ENCODE results near the gene SPTSSA. TPM values are rescaled to one million over a fixed set of nuclear protein-coding genes. Genes with fewer than 3 reads are reported as not detected.
"Not testable (repeated sequence)": the region's sequence is repeated elsewhere in the genome, so short reads cannot be mapped to it uniquely, and the experiment has no call there.

SPTSSA gene, protein sequence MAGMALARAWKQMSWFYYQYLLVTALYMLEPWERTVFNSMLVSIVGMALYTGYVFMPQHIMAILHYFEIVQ
- total RNA-seq: 10 to 100 TPM; 12.3 to 18.9 (median 15.7) TPM
- polyA plus RNA-seq: 19.9 TPM
- long read RNA-seq, donor 1, partial matches to known transcripts: 0 of 3 reads
- long read RNA-seq, donor 1, other reads (novel, unspliced or antisense): 2 of 3 reads
- long read RNA-seq, donor 2, partial matches to known transcripts: 0 of 4 reads
- long read RNA-seq, donor 2, other reads (novel, unspliced or antisense): 1 of 4 reads
- long read RNA-seq, donor 3, transcript SPTSSA-201 (2 exons, 2,777 nt): major isoform, 14 of 14 reads
- long read RNA-seq, donor 3, partial matches to known transcripts: 0 of 14 reads
- long read RNA-seq, donor 3, other reads (novel, unspliced or antisense): 0 of 14 reads
- long read RNA-seq, donor 4, partial matches to known transcripts: 0 of 4 reads
- long read RNA-seq, donor 4, other reads (novel, unspliced or antisense): 0 of 4 reads

- H3K4me3 ChIP-seq (ENCODE audit: low read length): peak within 1 kb of the TSS; percentile 97
- ATAC-seq: peak; percentile 98
- H3K27ac ChIP-seq (ENCODE audit: low read length): peak within 1 kb of the TSS; percentile 89
- intact Hi-C loops (cut with DNase I): loop anchor here in 2 of 4 donors (5.0 to 10.0 kb wide), 2 partner anchors 62 to 75 kb away; partner anchors contain the start of gene EAPP (in 1 of the 2)
- H3K9me3 ChIP-seq (ENCODE audit: control insufficient read depth, low read length): no peaks in the 10 kb centered on the region
- peak; percentile 96 to 98 (median 98) for DNase-seq
- H3K27me3 ChIP-seq (ENCODE audit: control insufficient read depth, insufficient read depth): no peaks in the 10 kb centered on the region
- H3K4me1 ChIP-seq (ENCODE audit: control insufficient read depth, insufficient read depth, low read length): peaks cover 5% of the 10 kb centered on the region
- WGBS: 1% methylated on average over 82 of the region's 82 CpGs
Measured at GRCh38 chr14:34462132-34462893, at the start of gene SPTSSA. SPTSSA (minus strand) TSS chr14:34462240; CDS start chr14:34462207, 33 bp downstream.

- Histone ChIP-seq H3K9me3 (ENCODE audit: control insufficient read depth, low read length) (no peaks in the 10 kb centered on the region), H3K27me3 (ENCODE audit: control insufficient read depth, insufficient read depth) (no peaks in the 10 kb centered on the region), H3K4me1 (ENCODE audit: control insufficient read depth, insufficient read depth, low read length) (no peaks in the 10 kb centered on the region), H3K4me3 (ENCODE audit: low read length) (no peak overlapping the region), H3K27ac (ENCODE audit: low read length) (no peak overlapping the region)
- DNase-seq (no peak), ATAC-seq (no peak)
- intact Hi-C loops (cut with DNase I): no loop called here
- WGBS: 94% methylated on average over 11 of the region's 11 CpGs
Measured at GRCh38 chr14:34507884-34508283, 45.8 kb upstream of the SPTSSA start.

DNA sequence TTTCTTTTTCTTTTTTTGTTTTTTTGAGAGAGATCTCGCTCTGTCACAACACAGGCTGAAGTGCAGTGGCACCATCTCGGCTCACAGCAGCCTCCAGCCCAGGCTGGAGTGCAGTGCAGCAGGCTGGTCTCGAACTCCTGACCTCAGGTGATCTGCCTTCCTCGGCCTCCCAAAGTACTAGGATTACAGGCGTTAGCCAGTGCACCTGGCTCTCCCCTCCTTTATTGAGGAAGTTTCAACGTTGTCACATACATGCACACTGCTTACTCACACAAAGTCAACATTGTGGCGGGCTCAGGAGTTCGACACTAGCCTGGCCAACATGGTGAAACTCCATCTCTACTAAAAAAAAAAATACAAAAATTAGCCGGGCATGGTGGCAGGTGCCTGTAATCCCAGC is 45.4 kb upstream of the SPTSSA start:
- no peak for DNase-seq
- no peak overlapping the region for H3K4me3 ChIP-seq (ENCODE audit: low read length)
- no peak for ATAC-seq
- intact Hi-C loops (cut with DNase I): no loop called here
- H3K27ac ChIP-seq (ENCODE audit: low read length): no peak overlapping the region
- H3K27me3 ChIP-seq (ENCODE audit: control insufficient read depth, insufficient read depth): no peaks in the 10 kb centered on the region
- no peaks in the 10 kb centered on the region for H3K9me3 ChIP-seq (ENCODE audit: control insufficient read depth, low read length)
- 94% methylated on average over 9 of the region's 9 CpGs for WGBS
- no peaks in the 10 kb centered on the region for H3K4me1 ChIP-seq (ENCODE audit: control insufficient read depth, insufficient read depth, low read length)

GRCh38 chr14:34505124-34505491 is 43.1 kb upstream of the SPTSSA start:
- H3K4me3 ChIP-seq (ENCODE audit: low read length); H3K27me3 ChIP-seq (ENCODE audit: control insufficient read depth, insufficient read depth); H3K4me1 ChIP-seq (ENCODE audit: control insufficient read depth, insufficient read depth, low read length); DNase-seq; H3K9me3 ChIP-seq (ENCODE audit: control insufficient read depth, low read length); ATAC-seq; intact Hi-C loops (cut with DNase I); H3K27ac ChIP-seq (ENCODE audit: low read length): not testable (repeated sequence)
- 87% methylated on average over 5 of the region's 5 CpGs for WGBS

DNA sequence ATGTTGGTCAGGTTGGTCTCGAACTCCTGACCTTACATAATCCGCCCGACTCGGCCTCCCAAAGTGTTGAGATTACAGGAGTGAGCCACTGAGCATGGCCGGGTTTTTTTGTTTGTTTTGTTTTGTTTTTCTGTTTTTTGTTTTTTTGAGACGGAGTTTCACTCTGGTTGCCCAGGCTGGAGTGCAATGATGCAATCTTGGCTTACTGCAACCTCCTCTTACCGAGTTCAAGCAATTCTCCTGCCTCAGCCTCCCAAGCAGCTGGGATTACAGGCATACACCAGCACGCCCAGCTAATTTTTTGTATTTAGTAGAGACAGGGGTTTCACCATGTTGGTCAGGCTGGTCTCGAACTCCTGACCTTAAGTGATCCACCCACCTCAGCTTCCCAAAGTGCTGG is 42.0 kb upstream of the SPTSSA start:
- intact Hi-C loops (cut with DNase I); H3K27me3 ChIP-seq (ENCODE audit: control insufficient read depth, insufficient read depth); ATAC-seq; H3K4me3 ChIP-seq (ENCODE audit: low read length); DNase-seq; H3K9me3 ChIP-seq (ENCODE audit: control insufficient read depth, low read length); H3K4me1 ChIP-seq (ENCODE audit: control insufficient read depth, insufficient read depth, low read length); H3K27ac ChIP-seq (ENCODE audit: low read length): not testable (repeated sequence)
- 84% methylated on average over 9 of the region's 9 CpGs for WGBS

DNA sequence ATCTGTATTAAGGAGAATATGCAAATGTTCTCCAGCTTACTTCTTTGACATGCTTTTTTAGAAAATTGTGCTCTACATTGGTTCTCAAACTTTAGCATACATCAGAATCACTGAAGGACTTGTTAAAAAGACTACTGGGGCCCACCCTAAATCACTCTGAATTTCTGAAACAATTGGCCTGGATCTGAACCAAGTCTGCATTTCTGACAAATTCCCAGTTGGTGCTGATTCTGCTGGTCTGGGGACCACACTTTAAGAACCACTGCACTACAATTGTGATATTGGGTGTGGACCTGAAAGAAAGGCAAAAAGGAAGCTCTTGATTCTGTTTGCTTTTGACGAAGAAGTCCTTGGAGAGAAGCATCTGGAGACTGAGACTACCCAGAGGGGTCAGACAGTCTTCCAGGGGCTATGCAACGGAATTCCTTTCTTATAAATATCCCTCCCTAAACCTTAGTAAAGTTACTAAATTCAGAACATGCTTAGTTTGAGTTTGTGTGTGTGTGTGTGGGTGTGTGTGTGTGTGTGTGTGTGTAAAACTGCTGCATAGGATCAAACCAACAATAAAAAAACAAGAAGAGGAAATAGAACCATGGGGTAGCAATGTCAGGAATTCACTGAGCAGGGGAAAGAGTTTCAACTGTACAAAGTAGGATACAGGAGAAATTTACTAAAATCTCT is 40.6 kb upstream of the SPTSSA start:
- Histone ChIP-seq H3K4me1 (ENCODE audit: control insufficient read depth, insufficient read depth, low read length) (peaks cover 2% of the 10 kb centered on the region), H3K4me3 (ENCODE audit: low read length) (no peak overlapping the region), H3K27ac (ENCODE audit: low read length) (no peak overlapping the region), H3K9me3 (ENCODE audit: control insufficient read depth, low read length) (no peaks in the 10 kb centered on the region), H3K27me3 (ENCODE audit: control insufficient read depth, insufficient read depth) (no peaks in the 10 kb centered on the region)
- intact Hi-C loops (cut with DNase I): no loop called here
- 48% methylated on average over 2 of the region's 2 CpGs for WGBS
- DNase-seq (no peak), ATAC-seq (peak in 1 of 2 donors; percentile 25)

GRCh38 chr14:34502001-34502400 is 40.0 kb upstream of the SPTSSA start:
- no peak for DNase-seq
- H3K27me3 ChIP-seq (ENCODE audit: control insufficient read depth, insufficient read depth): no peaks in the 10 kb centered on the region
- WGBS: 65% methylated on average over 2 of the region's 2 CpGs
- no peak overlapping the region for H3K27ac ChIP-seq (ENCODE audit: low read length)
- H3K4me3 ChIP-seq (ENCODE audit: low read length): no peak overlapping the region
- ATAC-seq: no peak
- H3K4me1 ChIP-seq (ENCODE audit: control insufficient read depth, insufficient read depth, low read length): peaks cover 5% of the 10 kb centered on the region
- no peaks in the 10 kb centered on the region for H3K9me3 ChIP-seq (ENCODE audit: control insufficient read depth, low read length)
- intact Hi-C loops (cut with DNase I): no loop called here

- Histone ChIP-seq H3K9me3 (ENCODE audit: control insufficient read depth, low read length) (no peaks in the 10 kb centered on the region), H3K4me3 (ENCODE audit: low read length) (no peak overlapping the region), H3K27ac (ENCODE audit: low read length) (no peak overlapping the region), H3K27me3 (ENCODE audit: control insufficient read depth, insufficient read depth) (no peaks in the 10 kb centered on the region), H3K4me1 (ENCODE audit: control insufficient read depth, insufficient read depth, low read length) (peaks cover 5% of the 10 kb centered on the region)
- DNase-seq: no peak
- ATAC-seq: no peak
- 96% methylated on average over 4 of the region's 5 CpGs for WGBS
- intact Hi-C loops (cut with DNase I): no loop called here
Measured at GRCh38 chr14:34501004-34501580, 39.1 kb upstream of the SPTSSA start.

- intact Hi-C loops (cut with DNase I): no loop called here
Measured at GRCh38 chr14:34498684-34499412, 36.8 kb upstream of the SPTSSA start.

More at GRCh38 chr14:34498684-34499412, 36.8 kb upstream of the SPTSSA start:
- peaks cover 5% of the 10 kb centered on the region for H3K4me1 ChIP-seq (ENCODE audit: control insufficient read depth, insufficient read depth, low read length)
- 93% methylated on average over 6 of the region's 6 CpGs for WGBS
- no peak overlapping the region for H3K4me3 ChIP-seq (ENCODE audit: low read length)
- H3K27me3 ChIP-seq (ENCODE audit: control insufficient read depth, insufficient read depth): no peaks in the 10 kb centered on the region
- DNase-seq (no peak), ATAC-seq (no peak)
- H3K9me3 ChIP-seq (ENCODE audit: control insufficient read depth, low read length): no peaks in the 10 kb centered on the region
- H3K27ac ChIP-seq (ENCODE audit: low read length): no peak overlapping the region

Measured in right cardiac atrium (tissue), 5 donors.